NCI-H1092 treated with DMSO at 0.1 percent for 48 hours (cell line): ENCODE measurements around the gene RHD.
"Not testable (repeated sequence)": the region's sequence is repeated elsewhere in the genome, so short reads cannot be mapped to it uniquely, and the experiment has no call there.

Experiments used
- DNase-seq: peaks from one replicate; lab custom pipeline; 2025; lab: John Stamatoyannopoulos, UW

RHD gene

GRCh38 chr1:25356441-25356840, 84.1 kb downstream of the RHD start:
- DNase-seq, result no peak

- no peak for DNase-seq
Measured at GRCh38 chr1:25356848-25357247, 84.5 kb downstream of the RHD start.

- DNase-seq, result no peak
Measured at GRCh38 chr1:25360596-25361581, 88.6 kb downstream of the RHD start.

- DNase-seq, result no peak
Measured at GRCh38 chr1:25361901-25362300, 89.6 kb downstream of the RHD start.

- DNase-seq, result not testable (repeated sequence)
Measured at GRCh38 chr1:25362634-25363559, 90.6 kb downstream of the RHD start.

- DNase-seq, result no peak
Measured at GRCh38 chr1:25369241-25369640, 96.9 kb downstream of the RHD start.

- DNase-seq, result not testable (repeated sequence)
Measured at GRCh38 chr1:25369691-25370271, 97.5 kb downstream of the RHD start.

- DNase-seq, result not testable (repeated sequence)
Measured at GRCh38 chr1:25371757-25372156, 99.4 kb downstream of the RHD start.

GRCh38 chr1:25378367-25378766, 106.1 kb downstream of the RHD start:
- DNase-seq, result not testable (repeated sequence)
